Liver (tissue), 9 donors: Measurements from ENCODE around the gene PTTG2. TPM values are rescaled to one million over a fixed set of nuclear protein-coding genes. Genes with fewer than 3 reads are reported as not detected.

Source experiments
- DNase-seq: peaks from one replicate; pipeline ENCODE4 v3.0.0-alpha.2; 2017; ENCODE audit warnings: low spot score
- H3K27ac ChIP-seq, 2 donors: one replicate each; pipeline ENCODE4 v1.7.0; 2013; ENCODE audit warnings: inconsistent platforms in 2 of 2, low read length in 2 of 2, control low read depth in 1 of 2, low read depth in 1 of 2, mild to moderate bottlenecking in 1 of 2
- H3K27me3 ChIP-seq, 4 donors: one replicate each; pipeline versions ENCODE4 v1.6.1 to v1.7.0; 2013; ENCODE audit warnings: low read length in 3 of 4, inconsistent platforms in 1 of 4, mild to moderate bottlenecking in 1 of 4, moderate library complexity in 1 of 4; ENCODE audit not compliant: control insufficient read depth in 4 of 4, insufficient read depth in 4 of 4
- H3K36me3 ChIP-seq, 4 donors: one replicate each; pipeline versions ENCODE4 v1.6.1 to v1.7.0; 2013; ENCODE audit warnings: low read length in 3 of 4, mild to moderate bottlenecking in 3 of 4, low read depth in 1 of 4, moderate library complexity in 1 of 4; ENCODE audit not compliant: control insufficient read depth in 4 of 4, insufficient read depth in 3 of 4
- H3K4me1 ChIP-seq, 4 donors: one replicate each; pipeline versions ENCODE4 v1.6.1 to v1.7.0; 2013; ENCODE audit warnings: low read length in 3 of 4, mild to moderate bottlenecking in 3 of 4, moderate library complexity in 1 of 4; ENCODE audit not compliant: control insufficient read depth in 4 of 4, insufficient read depth in 4 of 4
- H3K4me3 ChIP-seq, 3 donors: one replicate each; pipeline versions ENCODE4 v1.6.1 to v1.7.0; 2013; ENCODE audit warnings: low read length in 3 of 3, control low read depth in 1 of 3, low read depth in 1 of 3, mild to moderate bottlenecking in 1 of 3
- H3K9ac ChIP-seq, 2 donors: one replicate each; pipeline ENCODE4 v1.7.0; 2013; ENCODE audit warnings: low read length in 2 of 2, mild to moderate bottlenecking in 2 of 2, moderate library complexity in 2 of 2, control low read depth in 1 of 2, low read depth in 1 of 2
- H3K9me3 ChIP-seq, 4 donors: one replicate each; pipeline versions ENCODE4 v1.6.1 to v1.7.0; 2013; ENCODE audit warnings: low read length in 3 of 4; ENCODE audit not compliant: control insufficient read depth in 4 of 4
- ATF3 ChIP-seq: IDR thresholded peaks from 2 replicates; pipeline ENCODE4 v1.6.1; 2016; ENCODE audit warnings: antibody characterized with exemption
- CTCF ChIP-seq: fragments of 150-350 bp; IDR thresholded peaks from 2 replicates; pipeline ENCODE4 v1.5.1; 2017; ENCODE audit warnings: improper control_type of control experiment, low read depth, low read length; ENCODE audit not compliant: missing input control
- FOXA1 ChIP-seq: IDR thresholded peaks from 2 replicates; pipeline ENCODE4 v1.6.1; 2016; ENCODE audit warnings: antibody characterized with exemption
- FOXA2 ChIP-seq: IDR thresholded peaks from 2 replicates; pipeline ENCODE4 v1.6.1; 2016; ENCODE audit warnings: antibody characterized with exemption
- GABPA ChIP-seq, 2 donors: IDR thresholded peaks in 1 of 2; conservative IDR thresholded peaks in 1 of 2; 2 replicates each; pipeline ENCODE4 v1.6.1; 2016; ENCODE audit warnings: antibody characterized with exemption in 2 of 2, mild to moderate bottlenecking in 1 of 2, moderate library complexity in 1 of 2
- HNF4A ChIP-seq, 2 donors: conservative IDR thresholded peaks; 2 replicates each; pipeline ENCODE4 v1.6.1; 2016; ENCODE audit warnings: antibody characterized with exemption in 2 of 2, mild to moderate bottlenecking in 2 of 2
- HNF4G ChIP-seq: IDR thresholded peaks from 2 replicates; pipeline ENCODE4 v1.6.1; 2016; ENCODE audit warnings: antibody characterized with exemption
- JUND ChIP-seq, 2 donors: IDR thresholded peaks; 2 replicates each; pipeline ENCODE4 v1.6.1; 2016; ENCODE audit warnings: antibody characterized with exemption in 2 of 2
- MAX ChIP-seq: IDR thresholded peaks from 2 replicates; pipeline ENCODE4 v1.6.1; 2016; ENCODE audit warnings: antibody characterized with exemption
- NR2F2 ChIP-seq: IDR thresholded peaks from 2 replicates; pipeline ENCODE4 v1.6.1; 2016; ENCODE audit warnings: antibody characterized with exemption
- RAD21 ChIP-seq, 2 donors: IDR thresholded peaks; 2 replicates each; pipeline ENCODE4 v1.6.1; 2016; ENCODE audit warnings: antibody characterized with exemption in 2 of 2, mild to moderate bottlenecking in 2 of 2
- REST ChIP-seq: IDR thresholded peaks from 2 replicates; pipeline ENCODE4 v1.6.1; 2016; ENCODE audit warnings: antibody characterized with exemption, mild to moderate bottlenecking
- RXRA ChIP-seq, 2 donors: IDR thresholded peaks; 2 replicates each; pipeline ENCODE4 v1.6.1; 2017 to 2018; ENCODE audit warnings: antibody characterized with exemption in 2 of 2, mild to moderate bottlenecking in 1 of 2
- SP1 ChIP-seq: IDR thresholded peaks from 2 replicates; pipeline ENCODE4 v1.6.1; 2018; ENCODE audit warnings: antibody characterized with exemption, mild to moderate bottlenecking
- TAF1 ChIP-seq: conservative IDR thresholded peaks from 2 replicates; pipeline ENCODE4 v1.6.1; 2016; ENCODE audit warnings: antibody characterized with exemption, mild to moderate bottlenecking
- YY1 ChIP-seq: IDR thresholded peaks from 2 replicates; pipeline ENCODE4 v1.6.1; 2016; ENCODE audit warnings: antibody characterized with exemption, mild to moderate bottlenecking
- ZBTB33 ChIP-seq: IDR thresholded peaks from 2 replicates; pipeline ENCODE4 v1.6.1; 2016; ENCODE audit warnings: antibody characterized with exemption
- WGBS: extraction: QIAGEN DNeasy Blood & Tissue Kit; methylation state at CpG from one replicate; pipeline ENCODE4 v1.1.7; 2013; 5-methylcytosine and 5-hydroxymethylcytosine counted together
- polyA plus RNA-seq, 2 donors: library from polyadenylated mRNA; stranded (reverse) in 1 of 2; unstranded in 1 of 2; fragments of 200-250 nt in 1 of 2; fragments of >200 nt in 1 of 2; fragmentation: Nextera tagmentation in 1 of 2; extraction: Ambion mirVana in 1 of 2; gene quantifications; one replicate each; pipeline versions ENCODE4 v1.2.1 to v1.2.3, GENCODE V29; 2013 to 2015
- total RNA-seq, 2 donors: library from RNA; depleted of rRNA; stranded (reverse); fragments of >200 nt; gene quantifications; one replicate each; pipeline ENCODE4 v1.2.3, GENCODE V29; 2014
- donor health status: healthy.
- donor health status: healthy.
- donor health status: healthy.
- donor health status: healthy.
- donor health status: healthy.

The PTTG2 gene
- total and polyA plus RNA-seq, 4 donors, result 0.24 to 0.92 TPM; not detected in 2

- Histone ChIP-seq H3K9me3 (no peaks in the 10 kb centered on the region), H3K9ac (no peak overlapping the region), H3K4me1 (peaks cover 1 to 6% (median 2%) of the 10 kb centered on the region in 4 donors), H3K27me3 (no peaks in the 10 kb centered on the region), H3K4me3 (no peak overlapping the region), H3K27ac (no peak overlapping the region), H3K36me3 (no peaks in the 10 kb centered on the region)
- WGBS, result 87% methylated on average over 5 of the region's 5 CpGs
- no peak for TF ChIP-seq NR2F2
- no peak for TF ChIP-seq RXRA (IDR thresholded peaks at IDR 0.05)
- TF ChIP-seq RAD21 (IDR thresholded peaks at IDR 0.05), result no peak
- no peak for TF ChIP-seq GABPA (IDR thresholded peaks at IDR 0.05 in 1 of 2, conservative IDR thresholded peaks at IDR 0.05 in 1 of 2)
- no peak for TF ChIP-seq YY1
- no peak for TF ChIP-seq JUND (IDR thresholded peaks at IDR 0.05)
- no peak for TF ChIP-seq MAX
- no peak for TF ChIP-seq HNF4G
- TF ChIP-seq REST, result no peak
- no peak for TF ChIP-seq FOXA2
- no peak for TF ChIP-seq SP1
- no peak for TF ChIP-seq HNF4A (conservative IDR thresholded peaks at IDR 0.05)
- TF ChIP-seq TAF1, result no peak
- no peak for TF ChIP-seq FOXA1
- no peak for TF ChIP-seq ATF3
- no peak for TF ChIP-seq ZBTB33
- no peak for TF ChIP-seq CTCF
- no peak for DNase-seq
Measured at GRCh38 chr4:37960679-37961450, 667 bp downstream of the PTTG2 start.
